HCT116 (cell line): ENCODE results near the gene HRH3. TPM values are rescaled to one million over a fixed set of nuclear protein-coding genes. Genes with fewer than 3 reads are reported as not detected.

ENCODE experiments used
- ATAC-seq: fragments of 200-7000 bp; cut with Tn5 transposase; 2 replicates; pipeline ENCODE4 v1.9.1; 2020; ENCODE audit warnings: mild to moderate bottlenecking, moderate library complexity
- BruUV-seq: library from RNA; stranded (reverse); fragments of 400-500 nt; replicated peaks from 2 replicates; lab custom pipeline; 2021; lab: Mats Ljungman, UMichigan
- CTCF ChIA-PET: fragments of 300-600 bp; sonication (Branson Sonifier 250); formaldehyde crosslinking; loops from one replicate; lab custom pipeline; 2021; ENCODE audit warnings: antibody characterized with exemption; lab: Charles Lee
- POLR2A ChIA-PET: fragments of 300-600, 350-600 bp; sonication (Branson Sonifier 250); formaldehyde crosslinking; loops from one replicate; lab custom pipeline; 2021; ENCODE audit warnings: antibody characterized with exemption; lab: Charles Lee
- RAD21 ChIA-PET, 2 experiments: fragments of 300-600 bp; sonication (Branson Sonifier 250); formaldehyde crosslinking; loops; one replicate each; lab custom pipeline; 2023; ENCODE audit warnings: low total read pairs in 2 of 2; ENCODE audit not compliant: uncharacterized antibody in 2 of 2, unreplicated experiment in 2 of 2, low non-redundant PET in 1 of 2; lab: Charles Lee
- DNase-seq: peaks from one replicate; pipeline ENCODE4 v3.0.0-alpha.2; 2010; ENCODE audit warnings: low read depth, low spot score
- H2AFZ ChIP-seq: fragments of 200-600 bp; shearing (Covaris generic), sonication (generic); 2 replicates; pipeline ENCODE4 v1.6.1; 2017; ENCODE audit warnings: low read depth, mixed run types, mixed read lengths, antibody characterized with exemption, low read length; ENCODE audit not compliant: poor library complexity, severe bottlenecking
- H3K27ac ChIP-seq: 2 replicates; pipeline ENCODE4 v1.5.1; 2012; ENCODE audit warnings: low read depth, low read length
- H3K27me3 ChIP-seq: fragments of 200-600 bp; sonication (generic); 2 replicates; pipeline ENCODE4 v1.6.1; 2016; ENCODE audit warnings: mixed run types, low read length, mixed read lengths; ENCODE audit not compliant: insufficient read depth
- H3K36me3 ChIP-seq, 2 experiments: fragments of 200-500 bp in 1 of 2; fragments of 200-600 bp in 1 of 2; sonication (Bioruptor generic) in 1 of 2; sonication (generic) in 1 of 2; 2 replicates each; pipeline versions ENCODE4 v1.5.1 to v1.6.1; 2014 to 2016; ENCODE audit warnings: low read length in 2 of 2, inconsistent platforms in 1 of 2, mixed read lengths in 1 of 2, mixed run types in 1 of 2; ENCODE audit not compliant: insufficient read depth in 2 of 2, control insufficient read depth in 1 of 2
- H3K4me1 ChIP-seq, 2 experiments: fragments of 200-600 bp in 1 of 2; sonication (generic) in 1 of 2; 2 replicates each; pipeline versions ENCODE4 v1.5.1 to v1.6.1; 2012 to 2017; ENCODE audit warnings: low read length in 2 of 2, inconsistent platforms in 1 of 2, mild to moderate bottlenecking in 1 of 2, mixed read lengths in 1 of 2, mixed run types in 1 of 2, moderate library complexity in 1 of 2; ENCODE audit not compliant: insufficient read depth in 2 of 2, control insufficient read depth in 1 of 2
- H3K4me2 ChIP-seq: fragments of 200-600 bp; sonication (generic); 2 replicates; pipeline ENCODE4 v1.6.1; 2017; ENCODE audit warnings: mixed run types, low read length, mixed read lengths
- H3K4me3 ChIP-seq, 2 experiments: fragments of 200-600 bp in 1 of 2; sonication (generic) in 1 of 2; replicated peaks in 1 of 2; 2 replicates each; pipeline ENCODE4 v1.5.1; 2011 to 2016; ENCODE audit warnings: low read length in 2 of 2, control low read depth in 1 of 2, low read depth in 1 of 2, mild to moderate bottlenecking in 1 of 2, mixed read lengths in 1 of 2, mixed run types in 1 of 2
- H3K79me2 ChIP-seq: fragments of 200-600 bp; sonication (generic); 2 replicates; pipeline ENCODE4 v1.6.1; 2017; ENCODE audit warnings: mild to moderate bottlenecking, mixed run types, low read length, moderate library complexity, mixed read lengths; ENCODE audit not compliant: insufficient read depth
- H3K9ac ChIP-seq: fragments of 200-600 bp; sonication (generic); 2 replicates; pipeline ENCODE4 v1.6.1; 2016; ENCODE audit warnings: low read length, mixed read lengths
- H3K9me2 ChIP-seq: fragments of 200-600 bp; sonication (generic), shearing (Covaris generic); 2 replicates; pipeline ENCODE4 v1.6.1; 2017; ENCODE audit warnings: mixed run types, mild to moderate bottlenecking, moderate library complexity; ENCODE audit not compliant: insufficient read depth
- H3K9me3 ChIP-seq, 2 experiments: fragments of 200-500 bp in 1 of 2; fragments of 200-600 bp in 1 of 2; sonication (Bioruptor generic) in 1 of 2; sonication (generic) in 1 of 2; 2 replicates each; pipeline ENCODE4 v1.6.1; 2014 to 2017; ENCODE audit warnings: low read length in 2 of 2, mixed read lengths in 2 of 2, inconsistent platforms in 1 of 2, low read depth in 1 of 2, mild to moderate bottlenecking in 1 of 2, mixed run types in 1 of 2, moderate library complexity in 1 of 2; ENCODE audit not compliant: control insufficient read depth in 1 of 2, insufficient read depth in 1 of 2
- H4K20me1 ChIP-seq: fragments of 200-600 bp; sonication (generic), shearing (Covaris generic); 2 replicates; pipeline ENCODE4 v1.6.1; 2017; ENCODE audit warnings: mixed run types, mild to moderate bottlenecking, moderate library complexity; ENCODE audit not compliant: insufficient read depth
- ELF1 ChIP-seq: IDR thresholded peaks from 2 replicates; pipeline ENCODE4 v1.6.1; 2012; ENCODE audit warnings: low read depth, borderline replicate concordance
- EZH2phosphoT487 ChIP-seq: fragments of 200-600 bp; IDR thresholded peaks from 2 replicates; pipeline ENCODE4 v1.6.1; 2018; ENCODE audit warnings: antibody characterized with exemption, borderline replicate concordance
- FOSL1 ChIP-seq: IDR thresholded peaks from 2 replicates; pipeline ENCODE4 v1.6.1; 2012; ENCODE audit warnings: low read depth
- POLR2A ChIP-seq: IDR thresholded peaks from 2 replicates; pipeline ENCODE4 v1.7.0; 2011; ENCODE audit warnings: borderline replicate concordance; ENCODE audit not compliant: insufficient read depth, insufficient read length; ENCODE audit errors: extremely low read depth
- POLR2AphosphoS5 ChIP-seq: IDR thresholded peaks from 2 replicates; pipeline ENCODE4 v1.6.1; 2011; ENCODE audit warnings: mild to moderate bottlenecking, low read depth, low read length, moderate library complexity
- RAD21 ChIP-seq: IDR thresholded peaks from 2 replicates; pipeline ENCODE4 v1.6.1; 2012; ENCODE audit warnings: low read depth, mild to moderate bottlenecking
- SIN3A ChIP-seq: IDR thresholded peaks from 2 replicates; pipeline ENCODE4 v1.6.1; 2012; ENCODE audit warnings: low read depth
- SP1 ChIP-seq: IDR thresholded peaks from 2 replicates; pipeline ENCODE4 v1.6.1; 2012; ENCODE audit warnings: low read depth
- SRF ChIP-seq: IDR thresholded peaks from 2 replicates; pipeline ENCODE4 v1.6.1; 2012; ENCODE audit warnings: low read depth
- TCF7L2 ChIP-seq: IDR thresholded peaks from 2 replicates; pipeline ENCODE4 v1.7.0; 2011; ENCODE audit warnings: borderline replicate concordance, inconsistent platforms; ENCODE audit not compliant: insufficient read depth, insufficient read length; ENCODE audit errors: extremely low read depth
- YY1 ChIP-seq: IDR thresholded peaks from 2 replicates; pipeline ENCODE4 v1.6.1; 2011; ENCODE audit warnings: low read length, low read depth, moderate library complexity, mild to moderate bottlenecking; ENCODE audit not compliant: insufficient replicate concordance; ENCODE audit errors: extremely low read depth
- ZFX ChIP-seq: fragments of 450-650 bp; IDR thresholded peaks from 2 replicates; pipeline ENCODE4 v1.6.1; 2017
- ZNF274 ChIP-seq: fragments of 200-500 bp; sonication (Bioruptor generic); IDR thresholded peaks from 2 replicates; pipeline ENCODE4 v1.6.1; 2014; ENCODE audit warnings: mild to moderate bottlenecking, low read depth, low read length, inconsistent platforms
- intact Hi-C: fragments of 100-400 bp; cut with micrococcal nuclease; formaldehyde crosslinking; loops from 2 replicates; pipeline ENCODE4 v1.10.0; 2022
- total RNA-seq: library from RNA; stranded (reverse); gene quantifications from one replicate; pipeline ENCODE4 v1.2.1, GENCODE V29; 2021; ENCODE audit not compliant: unreplicated experiment
- TF ChIP-seq, protein P1 (sequence below), 3 experiments: fragments of 200-600 bp in 1 of 3; sonication (generic) in 1 of 3; IDR thresholded peaks in 2 of 3; conservative IDR thresholded peaks in 1 of 3; 2 replicates each; pipeline ENCODE4 v1.5.1; 2012 to 2017; ENCODE audit warnings: low read depth in 2 of 3, low read length in 2 of 3, antibody characterized with exemption in 1 of 3, borderline replicate concordance in 1 of 3, control low read depth in 1 of 3, mild to moderate bottlenecking in 1 of 3, mixed read lengths in 1 of 3, mixed run types in 1 of 3, moderate library complexity in 1 of 3; ENCODE audit not compliant: insufficient read depth in 1 of 3
- TF ChIP-seq, protein P2 (sequence below): IDR thresholded peaks from 2 replicates; pipeline ENCODE4 v1.6.1; 2012; ENCODE audit warnings: low read depth
- TF ChIP-seq, protein P3 (sequence below): IDR thresholded peaks from 2 replicates; pipeline ENCODE4 v1.6.1; 2012
- TF ChIP-seq, protein P4 (sequence below): IDR thresholded peaks from 2 replicates; pipeline ENCODE4 v1.6.1; 2012

Gene HRH3
- total RNA-seq, 1 experiment from 2014 or later, result not detected

DNA sequence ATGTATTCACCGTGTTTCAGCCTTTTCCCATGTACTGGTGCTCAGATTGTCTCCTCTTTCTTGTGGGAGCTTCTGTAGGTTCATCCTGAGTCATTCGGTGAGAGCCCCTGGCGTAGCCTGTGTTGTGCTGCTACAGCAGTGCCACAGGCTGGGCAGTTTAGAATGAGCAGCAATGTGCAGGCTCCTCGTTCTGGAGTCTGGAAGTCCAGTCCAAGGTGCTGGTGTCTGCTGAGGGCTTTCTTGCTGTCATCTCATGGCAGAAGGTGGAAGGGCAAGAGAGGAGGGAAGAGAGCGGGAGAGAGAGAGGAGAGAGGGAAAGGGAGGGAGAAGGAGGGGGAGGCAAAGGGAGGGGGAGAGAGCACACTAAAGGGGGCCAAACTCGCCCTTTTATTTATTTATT lies 33.3 kb upstream of the HRH3 start:
- Histone ChIP-seq H3K9ac (no peak overlapping the region), H3K9me3 (no peaks in the 10 kb centered on the region), H3K27me3 (no peaks in the 10 kb centered on the region), H3K79me2 (peaks cover 18% of the 10 kb centered on the region; the same call in 1 of the 2 replicates), H4K20me1 (no peaks in the 10 kb centered on the region), H3K4me2 (no peak overlapping the region), H2AFZ (no peak overlapping the region), H3K4me1 (peaks cover 4 to 7% of the 10 kb centered on the region in 2 experiments; a peak in 2 of 4 replicates), H3K36me3 (no peaks in the 10 kb centered on the region; a peak in 1 of 4 replicates), H3K4me3 (no peak overlapping the region), H3K9me2 (no peaks in the 10 kb centered on the region), H3K27ac (no peak overlapping the region)
- no TSS peak for BruUV-seq
- CTCF ChIA-PET, result no interaction called here
- POLR2A ChIA-PET, result no interaction called here
- DNase-seq, result no peak
- ATAC-seq, result no peak
- RAD21 ChIA-PET, result interaction anchor here in 1 of 2 experiments (0.6 kb wide), 1 partner anchor 49 kb away, joined by 5 read pairs; no protein-coding TSS in a partner anchor
- TF ChIP-seq YY1, result no peak
- TF ChIP-seq RAD21, result no peak
- TF ChIP-seq ZFX, result no peak
- TF ChIP-seq ZNF274, result no peak
- TF ChIP-seq POLR2AphosphoS5, result no peak
- no peak for TF ChIP-seq SRF
- TF ChIP-seq, protein P1, sequence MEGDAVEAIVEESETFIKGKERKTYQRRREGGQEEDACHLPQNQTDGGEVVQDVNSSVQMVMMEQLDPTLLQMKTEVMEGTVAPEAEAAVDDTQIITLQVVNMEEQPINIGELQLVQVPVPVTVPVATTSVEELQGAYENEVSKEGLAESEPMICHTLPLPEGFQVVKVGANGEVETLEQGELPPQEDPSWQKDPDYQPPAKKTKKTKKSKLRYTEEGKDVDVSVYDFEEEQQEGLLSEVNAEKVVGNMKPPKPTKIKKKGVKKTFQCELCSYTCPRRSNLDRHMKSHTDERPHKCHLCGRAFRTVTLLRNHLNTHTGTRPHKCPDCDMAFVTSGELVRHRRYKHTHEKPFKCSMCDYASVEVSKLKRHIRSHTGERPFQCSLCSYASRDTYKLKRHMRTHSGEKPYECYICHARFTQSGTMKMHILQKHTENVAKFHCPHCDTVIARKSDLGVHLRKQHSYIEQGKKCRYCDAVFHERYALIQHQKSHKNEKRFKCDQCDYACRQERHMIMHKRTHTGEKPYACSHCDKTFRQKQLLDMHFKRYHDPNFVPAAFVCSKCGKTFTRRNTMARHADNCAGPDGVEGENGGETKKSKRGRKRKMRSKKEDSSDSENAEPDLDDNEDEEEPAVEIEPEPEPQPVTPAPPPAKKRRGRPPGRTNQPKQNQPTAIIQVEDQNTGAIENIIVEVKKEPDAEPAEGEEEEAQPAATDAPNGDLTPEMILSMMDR (IDR thresholded peaks at IDR 0.05 in 2 of 3, conservative IDR thresholded peaks at IDR 0.05 in 1 of 3; ENCODE audit: borderline replicate concordance in 1 of 3, insufficient read depth in 1 of 3, low read depth in 2 of 3, low read length in 2 of 3), result no peak
- TF ChIP-seq, protein P2, sequence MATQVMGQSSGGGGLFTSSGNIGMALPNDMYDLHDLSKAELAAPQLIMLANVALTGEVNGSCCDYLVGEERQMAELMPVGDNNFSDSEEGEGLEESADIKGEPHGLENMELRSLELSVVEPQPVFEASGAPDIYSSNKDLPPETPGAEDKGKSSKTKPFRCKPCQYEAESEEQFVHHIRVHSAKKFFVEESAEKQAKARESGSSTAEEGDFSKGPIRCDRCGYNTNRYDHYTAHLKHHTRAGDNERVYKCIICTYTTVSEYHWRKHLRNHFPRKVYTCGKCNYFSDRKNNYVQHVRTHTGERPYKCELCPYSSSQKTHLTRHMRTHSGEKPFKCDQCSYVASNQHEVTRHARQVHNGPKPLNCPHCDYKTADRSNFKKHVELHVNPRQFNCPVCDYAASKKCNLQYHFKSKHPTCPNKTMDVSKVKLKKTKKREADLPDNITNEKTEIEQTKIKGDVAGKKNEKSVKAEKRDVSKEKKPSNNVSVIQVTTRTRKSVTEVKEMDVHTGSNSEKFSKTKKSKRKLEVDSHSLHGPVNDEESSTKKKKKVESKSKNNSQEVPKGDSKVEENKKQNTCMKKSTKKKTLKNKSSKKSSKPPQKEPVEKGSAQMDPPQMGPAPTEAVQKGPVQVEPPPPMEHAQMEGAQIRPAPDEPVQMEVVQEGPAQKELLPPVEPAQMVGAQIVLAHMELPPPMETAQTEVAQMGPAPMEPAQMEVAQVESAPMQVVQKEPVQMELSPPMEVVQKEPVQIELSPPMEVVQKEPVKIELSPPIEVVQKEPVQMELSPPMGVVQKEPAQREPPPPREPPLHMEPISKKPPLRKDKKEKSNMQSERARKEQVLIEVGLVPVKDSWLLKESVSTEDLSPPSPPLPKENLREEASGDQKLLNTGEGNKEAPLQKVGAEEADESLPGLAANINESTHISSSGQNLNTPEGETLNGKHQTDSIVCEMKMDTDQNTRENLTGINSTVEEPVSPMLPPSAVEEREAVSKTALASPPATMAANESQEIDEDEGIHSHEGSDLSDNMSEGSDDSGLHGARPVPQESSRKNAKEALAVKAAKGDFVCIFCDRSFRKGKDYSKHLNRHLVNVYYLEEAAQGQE, result no peak
- TF ChIP-seq FOSL1, result no peak
- no peak for TF ChIP-seq SP1
- TF ChIP-seq, protein P3, sequence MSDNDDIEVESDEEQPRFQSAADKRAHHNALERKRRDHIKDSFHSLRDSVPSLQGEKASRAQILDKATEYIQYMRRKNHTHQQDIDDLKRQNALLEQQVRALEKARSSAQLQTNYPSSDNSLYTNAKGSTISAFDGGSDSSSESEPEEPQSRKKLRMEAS, result no peak
- TF ChIP-seq SIN3A, result no peak
- TF ChIP-seq, protein P4, sequence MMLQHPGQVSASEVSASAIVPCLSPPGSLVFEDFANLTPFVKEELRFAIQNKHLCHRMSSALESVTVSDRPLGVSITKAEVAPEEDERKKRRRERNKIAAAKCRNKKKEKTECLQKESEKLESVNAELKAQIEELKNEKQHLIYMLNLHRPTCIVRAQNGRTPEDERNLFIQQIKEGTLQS, result no peak
- TF ChIP-seq TCF7L2, result no peak
- TF ChIP-seq EZH2phosphoT487, result no peak
- TF ChIP-seq ELF1, result no peak
- no peak for TF ChIP-seq POLR2A
- intact Hi-C loops, result no loop called here
